ENCODE data around the gene DNAH17. TPM values are rescaled to one million over a fixed set of nuclear protein-coding genes. Genes with fewer than 3 reads are reported as not detected.

Gene DNAH17
- total and polyA plus RNA-seq, 2 of the 8 experiments (the other 6 are each of a cell fraction or from before 2014, with no cell fraction given): 0.14 to 0.67 TPM

GRCh38 chr17:78421084-78421533, 156.1 kb downstream of the DNAH17 start (continued):
- no peak for TF ChIP-seq HDAC6 (IDR thresholded peaks at IDR 0.05; ENCODE audit: low read depth, low read length)
- no peak for TF ChIP-seq BCL11A (IDR thresholded peaks at IDR 0.05; ENCODE audit: low read depth in 2 of 2, low read length in 2 of 2)
- TF ChIP-seq SRF (IDR thresholded peaks at IDR 0.05; ENCODE audit: low read depth, low read length): no peak
- no peak for TF ChIP-seq SIN3A (conservative IDR thresholded peaks at IDR 0.05 in 1 of 2, IDR thresholded peaks at IDR 0.05 in 1 of 2; ENCODE audit: low read depth in 1 of 2, low read length in 2 of 2)
